Large intestine (tissue), 3 donors: ENCODE measurements around the gene CPT2. TPM values are rescaled to one million over a fixed set of nuclear protein-coding genes. Genes with fewer than 3 reads are reported as not detected.
"Not testable (repeated sequence)": the region's sequence is repeated elsewhere in the genome, so short reads cannot be mapped to it uniquely, and the experiment has no call there.

ENCODE experiments used
- DNase-seq, 2 donors: peaks; one replicate each; pipeline versions ENCODE4 v3.0.0 to v3.0.0-alpha.2; 2013
- H3K27ac ChIP-seq: one replicate; pipeline ENCODE4 v1.5.1; 2013; ENCODE audit warnings: low read length
- H3K27me3 ChIP-seq: 2 replicates; pipeline ENCODE4 v1.6.1; 2013; ENCODE audit warnings: low read length; ENCODE audit not compliant: control insufficient read depth, insufficient read depth
- H3K36me3 ChIP-seq: 2 replicates; pipeline ENCODE4 v1.6.1; 2013; ENCODE audit warnings: low read length; ENCODE audit not compliant: control insufficient read depth, insufficient read depth
- H3K4me1 ChIP-seq: one replicate; pipeline ENCODE4 v1.6.1; 2013; ENCODE audit warnings: low read length; ENCODE audit not compliant: control insufficient read depth, insufficient read depth
- H3K4me3 ChIP-seq: one replicate; pipeline ENCODE4 v1.5.1; 2013; ENCODE audit warnings: low read length
- H3K9me3 ChIP-seq: one replicate; pipeline ENCODE4 v1.6.1; 2013; ENCODE audit warnings: mild to moderate bottlenecking, low read depth, low read length, moderate library complexity; ENCODE audit not compliant: control insufficient read depth
- WGBS: methylation state at CpG from one replicate; pipeline ENCODE4 v1.1.5; 2013; ENCODE audit warnings: low lambda C conversion rate; ENCODE audit not compliant: insufficient coverage; 5-methylcytosine and 5-hydroxymethylcytosine counted together
- polyA plus RNA-seq: library from polyadenylated mRNA; unstranded; fragments of 120-200 nt; gene quantifications from one replicate; pipeline ENCODE4 v1.2.1, GENCODE V29; 2013

Gene CPT2
- polyA plus RNA-seq, 1 donor: 30.4 TPM

GRCh38 chr1:53180951-53181350 is 15.7 kb upstream of the CPT2 start:
- peak in 1 of 2 donors; percentile 25 for DNase-seq
- no CpG with 5 or more reads among the region's 5 CpGs for WGBS

GRCh38 chr1:53182111-53182593 is 14.5 kb upstream of the CPT2 start:
- no peaks in the 10 kb centered on the region for H3K36me3 ChIP-seq

More at GRCh38 chr1:53180951-53181350, 15.7 kb upstream of the CPT2 start:
- H3K27ac ChIP-seq: no peak overlapping the region
- H3K4me3 ChIP-seq: no peak overlapping the region
- no peaks in the 10 kb centered on the region for H3K27me3 ChIP-seq
- H3K9me3 ChIP-seq: no peaks in the 10 kb centered on the region
- H3K4me1 ChIP-seq: peaks cover 45% of the 10 kb centered on the region
- H3K36me3 ChIP-seq: no peaks in the 10 kb centered on the region

GRCh38 chr1:53182716-53183094 is 13.9 kb upstream of the CPT2 start:
- Histone ChIP-seq H3K27me3 (no peaks in the 10 kb centered on the region), H3K27ac (peak overlapping the region; percentile 89), H3K4me3 (no peak overlapping the region), H3K9me3 (no peaks in the 10 kb centered on the region), H3K4me1 (peaks cover 34% of the 10 kb centered on the region), H3K36me3 (no peaks in the 10 kb centered on the region)
- 71% methylated on average over 1 of the region's 3 CpGs for WGBS
- peak in 1 of 2 donors; percentile 35 for DNase-seq

More at GRCh38 chr1:53182111-53182593, 14.5 kb upstream of the CPT2 start:
- H3K27me3 ChIP-seq: no peaks in the 10 kb centered on the region
- peaks cover 34% of the 10 kb centered on the region for H3K4me1 ChIP-seq
- H3K4me3 ChIP-seq: no peak overlapping the region
- DNase-seq: peak; percentile 83 to 84
- H3K9me3 ChIP-seq: no peaks in the 10 kb centered on the region
- H3K27ac ChIP-seq: peak overlapping the region; percentile 89
- WGBS: 53% methylated on average over 6 of the region's 16 CpGs

- peak; percentile 90 to 96 for DNase-seq
- H3K36me3 ChIP-seq: no peaks in the 10 kb centered on the region
- WGBS: 20% methylated on average over 1 of the region's 6 CpGs
- H3K4me3 ChIP-seq: no peak overlapping the region
- H3K27ac ChIP-seq: peak overlapping the region; percentile 89
- H3K4me1 ChIP-seq: peaks cover 34% of the 10 kb centered on the region
- no peaks in the 10 kb centered on the region for H3K9me3 ChIP-seq
- H3K27me3 ChIP-seq: no peaks in the 10 kb centered on the region
These were observed 13.3 kb upstream of the CPT2 start for GRCh38 chr1:53183095-53183990.

- not testable (repeated sequence) for DNase-seq, H3K4me3 ChIP-seq, H3K36me3 ChIP-seq, H3K9me3 ChIP-seq, H3K27ac ChIP-seq, H3K27me3 ChIP-seq
- peaks cover 33% of the 10 kb centered on the region for H3K4me1 ChIP-seq
- no CpG with 5 or more reads among the region's 2 CpGs for WGBS
These were observed 10.7 kb upstream of the CPT2 start for GRCh38 chr1:53185955-53186297.

- Histone ChIP-seq H3K27me3 (no peaks in the 10 kb centered on the region), H3K27ac (no peak overlapping the region), H3K4me3 (no peak overlapping the region), H3K4me1 (peaks cover 31% of the 10 kb centered on the region), H3K36me3 (no peaks in the 10 kb centered on the region), H3K9me3 (no peaks in the 10 kb centered on the region)
- no CpG with 5 or more reads among the region's 3 CpGs for WGBS
- peak in 1 of 2 donors; percentile 43 for DNase-seq
These were observed 10.1 kb upstream of the CPT2 start for GRCh38 chr1:53186533-53186932.

GRCh38 chr1:53187401-53187800 is 9.2 kb upstream of the CPT2 start:
- DNase-seq: no peak
- H3K36me3 ChIP-seq: no peaks in the 10 kb centered on the region
- no peak overlapping the region for H3K4me3 ChIP-seq
- H3K9me3 ChIP-seq: no peaks in the 10 kb centered on the region
- no peaks in the 10 kb centered on the region for H3K27me3 ChIP-seq
- peaks cover 27% of the 10 kb centered on the region for H3K4me1 ChIP-seq
- no peak overlapping the region for H3K27ac ChIP-seq
- 100% methylated on average over 1 of the region's 1 CpG for WGBS

GRCh38 chr1:53188099-53188498 is 8.5 kb upstream of the CPT2 start:
- Histone ChIP-seq H3K27ac (no peak overlapping the region), H3K4me1 (peaks cover 20% of the 10 kb centered on the region), H3K9me3 (no peaks in the 10 kb centered on the region), H3K27me3 (no peaks in the 10 kb centered on the region), H3K4me3 (no peak overlapping the region), H3K36me3 (no peaks in the 10 kb centered on the region)
- whole genome bisulfite sequencing: no CpG with 5 or more reads among the region's 4 CpGs
- DNase-seq: no peak

- Histone ChIP-seq H3K27ac (no peak overlapping the region), H3K4me3 (no peak overlapping the region), H3K9me3 (no peaks in the 10 kb centered on the region), H3K4me1 (peaks cover 13% of the 10 kb centered on the region), H3K27me3 (no peaks in the 10 kb centered on the region), H3K36me3 (no peaks in the 10 kb centered on the region)
- no peak for DNase-seq
- WGBS: 19% methylated on average over 4 of the region's 5 CpGs
These were observed 7.6 kb upstream of the CPT2 start for GRCh38 chr1:53189061-53189460.

GRCh38 chr1:53190210-53190611 is 6.4 kb upstream of the CPT2 start:
- H3K27ac ChIP-seq: no peak overlapping the region
- H3K4me1 ChIP-seq: peaks cover 4% of the 10 kb centered on the region
- WGBS: no CpG with 5 or more reads among the region's 10 CpGs
- H3K4me3 ChIP-seq: no peak overlapping the region
- H3K36me3 ChIP-seq: no peaks in the 10 kb centered on the region
- no peaks in the 10 kb centered on the region for H3K27me3 ChIP-seq
- DNase-seq: no peak
- H3K9me3 ChIP-seq: no peaks in the 10 kb centered on the region
